Smooth muscle cell (in vitro differentiated cells): ENCODE measurements around the gene FSTL1. TPM values are rescaled to one million over a fixed set of nuclear protein-coding genes. Genes with fewer than 3 reads are reported as not detected.

Source experiments
- DNase-seq: peaks from one replicate; lab custom pipeline; 2025; ENCODE audit not compliant: unreplicated experiment; lab: John Stamatoyannopoulos, UW
- H2AFZ ChIP-seq: fragments of 200-600 bp; sonication (generic); 2 replicates; pipeline ENCODE4 v1.6.0; 2016; ENCODE audit warnings: antibody characterized with exemption, low read depth, mild to moderate bottlenecking
- H3F3A ChIP-seq: fragments of 200-600 bp; sonication (generic); 2 replicates; pipeline ENCODE4 v1.6.0; 2017; ENCODE audit warnings: antibody characterized with exemption, low read depth
- H3K27ac ChIP-seq: fragments of 200-600 bp; sonication (generic); 2 replicates; pipeline ENCODE4 v1.5.1; 2016; ENCODE audit warnings: low read depth, mild to moderate bottlenecking
- H3K27me3 ChIP-seq: fragments of 200-600 bp; sonication (generic); 2 replicates; pipeline ENCODE4 v1.6.1; 2016; ENCODE audit warnings: low read depth, mild to moderate bottlenecking
- H3K36me3 ChIP-seq: fragments of 200-600 bp; sonication (generic); 2 replicates; pipeline ENCODE4 v1.5.1; 2016; ENCODE audit warnings: low read depth
- H3K4me1 ChIP-seq: fragments of 200-600 bp; sonication (generic); 2 replicates; pipeline ENCODE4 v1.5.1; 2016; ENCODE audit warnings: low read depth
- H3K4me2 ChIP-seq: fragments of 200-600 bp; sonication (generic); 2 replicates; pipeline ENCODE4 v1.6.0; 2016; ENCODE audit warnings: mild to moderate bottlenecking
- H3K4me3 ChIP-seq: fragments of 200-600 bp; sonication (generic); 2 replicates; pipeline ENCODE4 v1.5.1; 2016; ENCODE audit warnings: mild to moderate bottlenecking
- H3K79me2 ChIP-seq: fragments of 200-600 bp; sonication (generic); 2 replicates; pipeline ENCODE4 v1.6.0; 2016; ENCODE audit warnings: low read depth, mild to moderate bottlenecking
- H3K9ac ChIP-seq: fragments of 200-600 bp; sonication (generic); 2 replicates; pipeline ENCODE4 v1.6.0; 2016; ENCODE audit warnings: low read depth
- H3K9me3 ChIP-seq: fragments of 200-600 bp; sonication (generic); replicated peaks from 2 replicates; pipeline ENCODE4 v1.5.1; 2016; ENCODE audit warnings: low read depth
- H4K20me1 ChIP-seq: fragments of 200-600 bp; sonication (generic); 2 replicates; pipeline ENCODE4 v1.6.0; 2016; ENCODE audit warnings: low read depth
- CTCF ChIP-seq: fragments of 200-600 bp; sonication (generic); IDR thresholded peaks from 2 replicates; pipeline ENCODE4 v1.5.1; 2017; ENCODE audit warnings: borderline replicate concordance, mild to moderate bottlenecking, antibody characterized with exemption; ENCODE audit not compliant: insufficient read depth, poor library complexity, severe bottlenecking
- WGBS: methylation state at CpG from one replicate; pipeline ENCODE4 v1.1.7; 2016; ENCODE audit warnings: low lambda C conversion rate; 5-methylcytosine and 5-hydroxymethylcytosine counted together
- polyA plus RNA-seq: library from polyadenylated mRNA; unstranded; fragments of >200 nt; fragmentation: Nextera tagmentation; extraction: Ambion mirVana; gene quantifications from 2 replicates; pipeline ENCODE4 v1.2.1, GENCODE V29; 2016
- total RNA-seq: library from RNA; depleted of rRNA; stranded (reverse); fragments of >200 nt; gene quantifications from 2 replicates; pipeline ENCODE4 v1.2.3, GENCODE V29; 2014

FSTL1 gene
- total and polyA plus RNA-seq, 2 experiments from 2014 or later = 562 to 630 TPM

- Histone ChIP-seq H3K27ac (peak overlapping the region; percentile 98), H3K4me2 (no peak overlapping the region), H3K4me1 (peaks cover 29% of the 10 kb centered on the region), H3F3A (peaks cover 62% of the 10 kb centered on the region), H3K36me3 (no peaks in the 10 kb centered on the region), H4K20me1 (peaks cover 64% of the 10 kb centered on the region), H3K79me2 (peaks cover 70% of the 10 kb centered on the region), H2AFZ (no peak overlapping the region), H3K9ac (no peak overlapping the region), H3K4me3 (no peak overlapping the region), H3K27me3 (no peaks in the 10 kb centered on the region), H3K9me3 (no peaks in the 10 kb centered on the region)
- no peak for DNase-seq
- no peak for TF ChIP-seq CTCF
- 73% methylated on average over 3 of the region's 3 CpGs for WGBS
These were observed 10.0 kb downstream of the FSTL1 start for GRCh38 chr3:120440762-120441161.

GRCh38 chr3:120440001-120440703, 10.6 kb downstream of the FSTL1 start:
- Histone ChIP-seq H3K79me2 (peaks cover 64% of the 10 kb centered on the region), H3K4me1 (peaks cover 35% of the 10 kb centered on the region), H3K27me3 (no peaks in the 10 kb centered on the region), H3K4me3 (no peak overlapping the region), H4K20me1 (peaks cover 62% of the 10 kb centered on the region), H3K9me3 (no peaks in the 10 kb centered on the region), H3K36me3 (no peaks in the 10 kb centered on the region), H3K27ac (peak overlapping the region; percentile 98), H3K9ac (peak overlapping the region; percentile 82), H2AFZ (no peak overlapping the region), H3K4me2 (no peak overlapping the region), H3F3A (peaks cover 66% of the 10 kb centered on the region)
- no peak for TF ChIP-seq CTCF
- WGBS = 70% methylated on average over 5 of the region's 5 CpGs
- no peak for DNase-seq

GRCh38 chr3:120438665-120439370, 12.0 kb downstream of the FSTL1 start:
- Histone ChIP-seq H3K27ac (peak overlapping the region; percentile 98), H4K20me1 (peaks cover 62% of the 10 kb centered on the region), H2AFZ (peak overlapping the region; percentile 21), H3K9ac (peak overlapping the region; percentile 82), H3K36me3 (no peaks in the 10 kb centered on the region), H3K4me3 (peak overlapping the region; percentile 11), H3K9me3 (no peaks in the 10 kb centered on the region), H3K79me2 (peaks cover 64% of the 10 kb centered on the region), H3K4me2 (peak overlapping the region; percentile 81), H3K4me1 (peaks cover 36% of the 10 kb centered on the region), H3F3A (peaks cover 66% of the 10 kb centered on the region), H3K27me3 (no peaks in the 10 kb centered on the region)
- no peak for TF ChIP-seq CTCF
- peak; percentile 14 for DNase-seq
- under 1% methylated on average over 10 of the region's 10 CpGs for WGBS
